HL-60/S4 (cell line): Measurements from ENCODE around the gene RFTN1.

Experiments
- in situ Hi-C: fragments of 300-500 bp; cut with MboI; formaldehyde crosslinking; loops from 2 replicates; pipeline ENCODE4 v1.14.3; 2022; ENCODE audit warnings: low sequenced_read_pairs

RFTN1 gene

DNA sequence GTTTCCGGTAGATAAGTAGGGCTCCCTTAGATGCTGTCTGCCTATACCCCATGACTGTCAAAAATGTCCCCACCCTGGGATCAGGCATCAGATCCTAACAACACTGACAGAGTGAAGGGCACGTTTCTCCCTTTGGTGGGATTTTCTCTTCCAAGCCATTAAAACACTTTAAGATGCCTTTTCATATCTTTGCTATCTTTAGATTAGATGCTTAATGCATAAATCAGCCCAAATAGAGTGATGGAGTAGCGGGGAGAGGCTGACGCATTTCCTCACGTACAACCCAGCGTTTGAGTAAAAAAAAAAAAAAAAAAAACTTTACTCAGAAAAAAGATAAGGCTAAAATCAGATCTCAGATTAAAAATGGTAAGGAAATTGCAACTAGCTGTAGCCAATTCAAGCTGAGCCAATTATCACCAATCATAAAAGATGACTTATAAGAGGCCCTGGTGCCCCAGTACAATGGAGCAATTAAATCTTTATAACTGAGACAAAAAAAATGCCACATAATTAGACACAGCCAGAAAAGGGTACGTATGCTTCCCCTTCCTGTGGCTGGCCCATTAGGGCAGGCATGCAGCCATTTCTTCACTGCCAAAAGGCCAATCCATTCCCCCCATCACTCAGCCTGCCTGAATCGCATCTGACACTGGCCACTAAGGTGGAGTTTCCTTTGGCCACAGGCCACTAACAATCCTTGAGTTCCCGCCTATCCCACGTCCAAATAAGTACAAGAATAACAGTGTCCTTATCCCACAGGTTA is 45.0 kb downstream of the RFTN1 start:
- in situ Hi-C loops = no loop called here

DNA sequence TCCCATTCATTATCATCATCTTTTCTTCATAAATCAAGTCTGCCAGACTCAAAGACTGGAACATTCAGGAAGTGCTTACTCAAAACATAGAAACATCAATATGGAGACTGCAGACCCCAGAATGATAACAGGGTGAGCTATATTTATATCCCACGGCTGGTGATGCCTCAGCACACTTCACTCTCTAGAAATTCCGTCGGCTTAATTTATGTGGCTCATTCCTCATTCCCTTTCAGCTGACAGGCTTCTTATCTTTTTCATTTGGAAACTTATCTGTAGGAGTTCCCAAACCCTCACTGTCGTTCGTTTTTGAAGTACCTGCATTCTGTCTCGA is 45.5 kb downstream of the RFTN1 start:
- in situ Hi-C loops = no loop called here

DNA sequence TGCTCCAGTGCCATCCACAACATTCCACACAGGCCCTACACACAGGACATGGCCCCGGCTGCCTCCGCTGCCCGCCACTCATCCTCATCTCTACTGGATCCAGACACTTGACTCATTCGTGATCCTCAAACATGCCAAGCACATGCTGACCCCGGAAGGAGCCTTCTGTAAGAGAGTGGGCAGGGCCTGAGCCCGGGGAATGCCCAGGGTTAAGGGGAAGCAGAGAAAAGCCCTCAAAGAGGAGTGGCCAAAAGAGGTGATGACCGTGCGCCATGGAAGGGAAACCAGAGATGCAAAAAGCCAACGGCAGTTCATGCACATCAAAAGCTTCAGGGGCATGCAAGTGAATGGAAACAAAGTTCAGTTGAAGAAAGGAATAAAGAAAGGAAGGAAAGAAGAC is 46.1 kb downstream of the RFTN1 start:
- in situ Hi-C loops = no loop called here

DNA sequence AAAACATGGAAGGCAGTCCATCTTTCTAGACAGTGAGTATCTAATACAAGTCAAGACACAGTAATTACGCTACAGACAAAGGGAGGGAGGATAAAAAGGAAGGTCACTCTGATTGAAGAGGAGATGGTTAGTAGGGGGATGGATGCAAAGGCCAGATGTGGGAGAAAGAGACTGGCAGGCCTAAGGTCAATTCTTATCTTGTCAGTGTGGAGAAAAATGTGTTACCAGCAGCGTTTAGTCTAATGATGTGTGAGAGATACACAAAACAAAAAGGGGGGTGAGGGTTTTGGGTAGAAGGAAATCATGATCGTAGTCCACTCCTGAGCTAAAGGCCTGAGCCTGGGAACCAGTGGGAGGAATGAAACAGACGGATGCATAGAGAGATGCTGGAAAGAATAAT is 46.7 kb downstream of the RFTN1 start:
- in situ Hi-C loops = no loop called here

DNA sequence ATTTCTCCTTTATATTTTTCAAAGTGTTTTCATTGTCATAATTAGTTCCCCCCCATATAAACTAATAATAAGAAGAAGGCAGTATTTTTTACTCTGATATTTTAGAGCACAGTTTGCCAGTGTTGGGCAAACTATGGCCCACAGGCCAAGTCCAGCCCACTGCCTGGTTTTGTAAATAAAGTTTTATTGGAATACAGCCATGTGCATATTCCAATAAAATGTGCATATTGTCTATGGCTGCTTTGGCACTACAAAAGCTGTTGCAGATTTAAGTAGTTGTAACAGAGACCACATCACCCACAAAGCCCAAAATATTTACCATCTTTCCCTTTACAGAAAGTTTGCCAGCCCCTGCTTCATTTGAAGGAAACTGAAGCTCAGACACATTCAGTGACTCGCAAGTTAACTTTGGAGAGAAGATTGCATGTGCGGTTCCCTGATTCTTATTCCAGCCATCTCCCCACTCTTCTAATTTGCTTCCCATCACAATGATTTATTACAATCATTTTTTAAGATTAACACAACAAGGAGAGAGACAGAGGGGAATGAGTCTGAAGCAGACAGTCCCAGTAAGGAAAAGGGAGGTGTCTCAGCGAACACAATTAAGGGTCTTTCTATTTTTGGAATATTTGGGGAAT is 48.9 kb downstream of the RFTN1 start:
- in situ Hi-C loops = no loop called here

DNA sequence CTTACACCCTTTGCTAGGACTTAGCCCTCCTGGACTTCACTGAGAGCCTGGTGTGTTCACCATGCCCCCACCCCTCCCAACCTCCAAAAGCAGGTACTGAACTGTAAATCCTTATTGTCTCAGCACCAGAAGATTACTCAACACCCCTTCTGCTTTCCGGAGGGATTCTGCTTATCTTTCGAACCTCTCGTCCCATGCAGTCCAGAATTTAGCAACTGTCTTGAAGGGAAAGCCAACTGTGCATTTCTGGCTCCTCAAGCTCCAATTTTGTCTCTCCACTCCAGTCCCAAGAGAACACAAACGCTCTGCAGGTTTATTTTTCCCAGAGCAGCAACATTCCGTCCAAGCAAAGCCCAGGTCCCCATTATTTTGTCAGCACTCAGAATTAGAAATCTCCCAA is 49.6 kb downstream of the RFTN1 start:
- in situ Hi-C loops = no loop called here

DNA sequence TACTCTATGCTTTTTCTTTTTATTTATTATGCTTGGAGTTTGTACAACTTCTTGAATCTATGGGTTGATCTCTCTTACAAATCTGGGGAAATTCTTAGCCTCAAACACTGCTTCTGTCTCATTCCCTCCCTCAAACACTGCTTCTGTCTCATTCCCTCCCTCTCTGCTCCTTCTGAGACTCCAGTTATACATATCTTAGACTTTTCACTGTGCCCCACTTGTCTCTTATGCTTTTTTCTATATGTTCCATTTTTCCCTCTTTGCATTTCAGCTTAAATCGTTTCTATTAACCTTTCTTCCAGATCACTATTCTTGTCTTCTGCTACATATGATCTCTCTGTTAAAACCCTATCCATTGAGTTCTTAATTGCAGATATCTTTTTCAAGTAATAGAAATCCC is 50.4 kb downstream of the RFTN1 start:
- in situ Hi-C loops = no loop called here

DNA sequence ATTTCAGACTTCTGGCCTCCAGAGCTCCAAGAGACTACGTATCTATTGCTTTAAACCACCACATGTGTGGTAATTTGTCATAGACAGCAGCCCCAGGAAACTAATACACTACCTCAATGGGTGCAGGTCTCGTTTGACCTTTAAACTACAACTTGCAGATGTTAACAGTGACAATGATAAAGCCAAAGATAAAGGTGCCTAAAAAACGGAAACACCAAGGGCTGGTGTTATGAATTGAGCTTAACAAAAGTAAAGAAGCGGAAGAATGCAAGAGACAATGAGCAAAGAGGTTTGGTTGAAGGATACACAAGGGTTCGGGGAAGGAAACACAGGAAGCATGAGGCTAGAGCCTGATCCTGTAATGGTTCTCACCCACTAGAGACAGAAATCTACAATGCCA is 50.8 kb downstream of the RFTN1 start:
- in situ Hi-C loops = no loop called here

DNA sequence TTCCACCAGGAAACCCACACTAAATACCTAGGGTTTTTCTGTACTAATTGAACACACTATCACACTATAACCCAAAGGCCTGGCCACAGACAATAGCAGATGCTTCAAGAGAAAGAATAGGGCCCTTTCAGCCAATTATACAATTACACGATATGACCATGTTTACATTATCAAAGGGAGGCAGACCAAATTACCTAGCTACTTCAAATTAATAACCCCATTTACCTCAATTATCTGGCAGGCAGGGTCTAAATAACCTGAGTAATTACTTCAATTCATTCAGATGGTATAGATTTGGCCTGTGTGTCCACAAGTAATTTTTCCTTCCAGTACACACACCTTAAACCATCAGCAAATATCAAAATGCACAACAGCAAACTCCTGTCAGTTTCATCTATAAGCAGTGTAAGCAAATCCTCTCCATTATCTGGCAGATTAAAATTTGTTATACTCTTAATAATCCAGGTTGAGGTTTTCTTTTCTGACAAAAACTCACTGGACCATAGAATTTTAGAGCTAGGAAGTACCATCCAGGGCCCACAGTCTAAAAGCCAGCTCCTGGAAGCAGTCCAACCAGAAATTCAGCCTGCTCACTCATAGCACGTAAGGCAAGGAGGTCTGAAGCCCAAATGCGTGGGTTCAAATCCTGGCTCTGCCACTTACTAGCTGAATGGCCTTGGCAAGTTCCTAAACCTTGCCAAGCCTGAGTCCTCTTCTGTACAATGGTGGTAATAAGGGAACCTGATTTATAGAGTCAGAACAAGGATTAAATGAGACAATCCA is 51.8 kb downstream of the RFTN1 start:
- in situ Hi-C loops = no loop called here

DNA sequence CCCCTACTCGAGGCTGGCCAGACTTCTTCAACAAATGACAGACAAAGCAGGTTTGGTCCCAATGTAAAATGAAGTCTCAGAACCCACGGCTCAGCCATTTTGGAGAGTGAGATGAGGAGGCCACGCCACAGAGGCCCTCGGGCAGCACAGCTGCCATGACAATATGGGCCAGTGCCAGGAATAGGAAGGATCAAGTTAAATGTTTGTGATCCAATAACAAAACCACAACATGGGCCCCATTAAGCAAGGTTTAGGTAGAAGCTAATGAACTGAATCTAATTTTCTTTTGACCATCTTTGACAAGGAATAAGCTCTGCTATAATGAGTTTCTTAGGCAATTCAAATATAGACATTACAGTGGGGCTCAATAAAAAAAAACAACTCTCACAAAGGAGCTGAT is 52.6 kb downstream of the RFTN1 start:
- in situ Hi-C loops = no loop called here

DNA sequence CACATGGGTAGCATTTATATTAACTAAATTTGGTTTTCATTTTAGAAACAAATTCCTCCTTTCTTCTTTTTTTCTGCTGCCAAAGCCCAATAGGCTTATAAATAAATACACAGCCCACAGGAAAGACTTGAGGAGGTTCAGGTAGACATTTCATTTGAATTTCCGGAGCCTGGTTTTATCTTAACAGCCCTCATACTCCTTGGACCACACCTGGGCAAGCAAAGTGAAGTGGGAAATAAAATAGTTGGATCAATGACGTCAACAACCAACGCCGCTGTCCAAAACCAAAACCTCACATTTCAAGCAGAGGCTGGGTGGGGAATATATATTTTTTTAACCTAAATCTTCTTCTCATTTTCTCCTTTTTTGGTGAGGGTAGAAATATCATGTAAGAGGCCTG is 53.2 kb downstream of the RFTN1 start:
- in situ Hi-C loops = no loop called here

DNA sequence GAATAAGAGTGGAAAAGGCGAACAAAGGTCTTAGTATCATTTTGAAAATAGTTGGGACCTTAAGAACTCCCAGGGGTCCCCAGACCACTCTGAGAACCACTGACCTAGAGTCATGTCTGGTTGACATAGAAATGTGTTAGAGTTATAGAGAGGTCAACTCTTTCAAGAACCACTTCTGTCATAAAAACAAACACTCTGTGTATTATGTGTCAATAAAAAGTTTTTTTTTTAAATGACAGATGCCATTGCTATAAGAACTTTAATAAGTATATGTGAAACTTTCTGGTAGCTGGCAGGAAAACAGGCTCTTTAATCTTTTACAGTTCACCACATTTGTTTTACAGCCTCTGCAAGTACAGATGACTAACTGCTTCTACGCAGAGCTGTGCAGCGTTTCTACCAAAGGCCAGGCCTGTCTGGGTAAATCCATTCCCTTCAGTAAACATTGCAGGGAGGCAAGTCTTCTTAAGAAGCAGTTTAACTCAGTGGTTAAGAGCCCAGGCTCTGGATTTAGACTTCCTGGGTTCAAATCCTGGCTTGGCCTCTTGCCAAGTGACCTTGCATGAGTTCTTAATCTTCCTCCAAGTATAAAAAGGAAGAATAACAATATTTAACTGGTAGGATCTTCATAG is 56.6 kb downstream of the RFTN1 start:
- in situ Hi-C loops = no loop called here

DNA sequence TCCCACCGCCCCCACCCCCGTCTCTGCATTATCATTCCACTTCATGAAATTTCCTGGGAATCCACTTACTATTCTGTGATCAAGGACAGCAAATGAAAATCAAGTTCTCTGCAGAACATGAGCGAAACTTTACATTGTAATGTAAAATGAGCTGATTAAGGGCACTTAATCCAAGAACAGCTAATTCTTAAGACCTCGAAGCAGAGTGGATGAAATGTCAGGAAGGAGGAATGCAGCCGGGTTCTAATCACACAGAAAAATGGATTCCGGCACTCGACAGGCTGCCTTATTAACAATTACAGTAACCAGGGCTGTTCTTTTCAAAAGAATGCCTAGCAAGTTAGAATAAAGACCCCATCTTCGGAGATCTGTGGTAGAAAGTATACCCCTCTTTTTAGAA is 57.5 kb downstream of the RFTN1 start:
- in situ Hi-C loops = no loop called here

DNA sequence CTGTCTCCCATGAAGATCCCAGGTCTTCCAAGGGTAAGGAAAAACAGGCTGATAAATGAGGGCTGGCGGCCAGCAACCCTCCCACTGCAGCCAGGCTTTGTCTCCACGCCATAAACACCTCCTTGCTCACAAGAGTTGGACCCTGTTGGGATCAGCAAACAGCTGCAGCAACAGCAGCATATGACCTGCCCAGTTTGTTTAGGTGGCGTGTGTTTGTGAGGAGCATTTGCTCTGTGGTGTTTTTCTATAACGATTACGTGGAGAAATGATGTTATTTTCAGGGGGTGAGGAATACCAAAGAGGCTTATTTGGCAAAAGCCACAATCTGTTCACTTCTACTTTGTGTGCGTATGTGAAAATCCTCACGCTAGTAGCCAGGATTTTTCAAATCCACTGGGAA is 58.5 kb downstream of the RFTN1 start:
- in situ Hi-C loops = no loop called here

DNA sequence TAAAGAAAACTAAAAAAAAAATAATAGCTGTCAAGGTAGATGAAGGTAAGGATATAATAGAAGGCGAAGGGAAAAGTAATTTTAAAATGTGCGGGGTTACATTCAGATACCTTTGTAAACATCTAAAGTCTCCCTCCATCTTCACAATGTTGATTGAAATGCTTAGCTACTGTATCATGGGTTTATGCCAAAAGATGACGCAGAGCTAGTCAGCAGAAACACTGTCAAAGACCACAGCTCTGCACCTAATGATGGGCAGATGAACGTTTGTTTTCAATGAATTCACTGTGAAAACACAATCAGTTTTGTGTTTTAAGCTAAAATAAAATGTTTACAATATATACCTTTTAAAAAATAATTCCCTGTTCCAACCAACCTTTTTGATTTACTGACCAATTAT is 61.2 kb downstream of the RFTN1 start:
- in situ Hi-C loops = no loop called here

DNA sequence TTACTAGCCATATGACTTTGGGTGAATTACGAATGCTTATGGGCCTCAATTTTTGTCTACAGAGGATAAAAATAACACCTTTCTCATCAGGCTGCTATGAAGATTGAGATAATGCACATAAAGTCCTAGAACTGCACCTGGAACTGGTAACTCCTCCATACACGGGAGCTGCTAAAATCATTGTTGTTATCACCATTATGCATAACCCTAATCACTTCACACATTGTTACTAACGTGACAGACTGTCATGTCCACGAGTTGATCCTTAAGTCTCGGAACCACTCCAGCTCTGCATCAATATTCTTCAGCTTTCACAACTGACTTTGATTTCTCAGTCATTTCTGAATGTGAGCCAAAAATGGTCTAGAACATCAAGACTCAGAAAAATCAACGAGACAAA is 64.1 kb downstream of the RFTN1 start:
- in situ Hi-C loops = no loop called here

DNA sequence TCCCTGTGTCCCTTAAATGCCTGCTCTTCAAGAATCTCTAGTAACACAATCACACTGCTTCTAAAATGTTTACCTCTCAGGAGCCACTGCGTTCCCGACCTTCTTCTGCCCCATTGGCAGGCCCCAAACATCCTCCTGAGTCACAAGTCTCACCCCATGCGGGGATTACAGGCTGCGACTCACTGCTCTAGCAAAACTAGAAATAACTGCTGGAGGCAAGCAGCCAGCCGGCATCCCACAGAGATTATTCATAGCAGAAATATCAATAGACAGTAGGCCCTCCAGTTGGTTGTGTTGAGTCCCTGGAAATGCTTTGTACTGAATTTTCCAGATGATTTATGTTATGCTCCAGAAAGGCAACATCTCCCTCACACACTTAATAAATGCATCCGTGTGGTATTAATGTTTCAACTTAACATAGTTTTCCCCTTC is 64.8 kb downstream of the RFTN1 start:
- in situ Hi-C loops = no loop called here

DNA sequence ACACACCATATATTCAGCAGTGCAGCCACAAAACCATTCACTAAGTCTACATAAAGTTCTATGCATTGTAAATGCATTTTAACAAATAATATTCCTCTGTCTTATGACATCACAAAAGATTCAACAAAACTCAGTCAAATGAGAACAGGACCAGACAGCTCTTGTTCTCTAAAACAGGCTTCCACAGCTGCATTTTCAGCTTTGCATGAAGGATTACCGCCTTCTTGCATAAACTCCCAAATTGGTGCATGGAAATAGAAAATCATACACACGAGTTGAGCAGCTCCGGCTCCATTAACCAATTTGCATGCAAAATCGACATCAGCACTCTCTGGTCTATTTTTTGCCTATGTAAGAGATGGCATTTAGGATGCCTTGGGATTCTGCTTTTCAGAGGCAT is 66.4 kb downstream of the RFTN1 start:
- in situ Hi-C loops = no loop called here

DNA sequence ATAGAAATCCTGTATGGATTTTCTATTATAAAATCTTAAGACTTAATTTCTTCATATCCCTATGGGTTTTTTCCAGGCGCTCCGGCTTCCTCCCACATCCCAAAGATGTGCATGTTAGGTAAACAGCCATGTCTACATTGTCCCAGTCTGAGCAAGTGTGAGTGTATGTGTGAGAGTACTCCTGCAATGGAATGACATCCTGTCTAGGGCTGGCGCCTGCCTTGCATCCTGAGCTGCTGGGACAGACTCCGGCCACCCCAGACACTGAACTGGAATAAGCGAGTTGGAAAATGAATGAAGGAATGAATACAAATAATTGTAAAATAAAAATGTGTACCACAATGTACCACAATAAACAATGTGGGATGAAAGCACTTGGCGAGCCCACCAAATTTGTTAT is 69.2 kb downstream of the RFTN1 start:
- in situ Hi-C loops = no loop called here

DNA sequence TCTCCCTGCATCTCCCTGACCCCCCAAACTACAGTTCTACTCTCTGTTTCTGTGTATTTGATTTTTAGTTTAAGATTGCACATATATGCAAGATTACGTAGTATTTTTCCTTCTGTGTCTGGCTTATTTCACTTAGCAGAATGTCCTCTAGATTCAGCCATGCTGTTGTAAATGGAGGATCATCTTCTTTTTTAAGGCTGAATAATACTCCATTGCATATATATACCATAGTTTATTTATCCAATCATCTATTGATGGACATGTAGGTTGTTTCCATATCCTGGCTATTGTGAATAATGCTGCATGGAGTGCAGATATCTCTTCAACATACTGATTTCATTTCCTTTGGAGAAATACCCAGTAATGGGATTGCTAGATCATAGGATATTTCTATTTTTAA is 70.8 kb downstream of the RFTN1 start:
- in situ Hi-C loops = no loop called here

DNA sequence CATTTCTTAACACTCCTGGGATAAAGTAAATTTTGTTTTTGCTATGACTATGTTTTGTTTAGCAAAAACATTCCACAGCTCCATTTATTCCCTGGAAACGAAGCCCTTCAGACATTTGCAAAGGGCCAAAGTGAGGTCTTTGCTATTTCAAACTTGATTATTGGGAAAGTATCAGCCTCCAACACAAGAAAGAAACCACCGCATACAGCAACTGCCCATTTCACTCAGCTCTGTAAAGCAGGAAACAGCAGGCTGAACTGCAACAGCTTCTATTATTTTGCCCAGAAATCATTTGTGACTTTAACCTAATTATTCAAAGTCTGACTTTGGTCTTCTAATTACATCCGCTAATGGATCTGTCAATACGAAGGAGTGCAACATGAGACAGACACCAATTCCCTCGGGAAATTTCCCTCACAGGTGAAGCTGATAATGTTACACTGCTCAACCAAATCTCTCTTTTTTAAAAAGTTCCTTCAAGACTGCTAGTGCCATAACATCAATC is 72.1 kb downstream of the RFTN1 start:
- in situ Hi-C loops = no loop called here
